HG02610 (cell line): Measurements from ENCODE around the gene CHST2.

Experiments used
- ATAC-seq: cut with Tn5 transposase; IDR thresholded peaks from one replicate; pipeline ENCODE4 v1.9.1; 2021; ENCODE audit warnings: mild to moderate bottlenecking, moderate library complexity; ENCODE audit not compliant: unreplicated experiment

The CHST2 gene

GRCh38 chr3:143165211-143165610, 45.6 kb downstream of the CHST2 start:
- ATAC-seq = peak; percentile 9

GRCh38 chr3:143165612-143166285, 46.2 kb downstream of the CHST2 start:
- peak; percentile 85 for ATAC-seq

- ATAC-seq = no peak
These were observed 46.8 kb downstream of the CHST2 start for GRCh38 chr3:143166376-143166775.

GRCh38 chr3:143167969-143168854, 48.6 kb downstream of the CHST2 start:
- ATAC-seq = no peak

GRCh38 chr3:143168855-143169192, 49.3 kb downstream of the CHST2 start:
- ATAC-seq = no peak

- no peak for ATAC-seq
These were observed 50.5 kb downstream of the CHST2 start for GRCh38 chr3:143170074-143170473.

- peak; percentile 8 for ATAC-seq
These were observed 51.1 kb downstream of the CHST2 start for GRCh38 chr3:143170676-143171075.

GRCh38 chr3:143171141-143171980, 51.8 kb downstream of the CHST2 start:
- ATAC-seq = peak; percentile 66

- ATAC-seq = no peak
These were observed 52.7 kb downstream of the CHST2 start for GRCh38 chr3:143172062-143172794.

GRCh38 chr3:143172795-143173145, 53.2 kb downstream of the CHST2 start:
- no peak for ATAC-seq

GRCh38 chr3:143173242-143173641, 53.7 kb downstream of the CHST2 start:
- no peak for ATAC-seq
